H1 (cell line): ENCODE results near the gene DEGS1.

Source experiments
- CEBPB ChIP-seq: IDR thresholded peaks from 2 replicates; pipeline ENCODE4 v1.6.1; 2012; ENCODE audit warnings: low read depth, low read length
- EZH2 ChIP-seq: fragments of 200-600 bp; sonication (generic); IDR thresholded peaks from 2 replicates; pipeline ENCODE4 v1.7.1; 2012; ENCODE audit warnings: low read depth, mild to moderate bottlenecking, moderate library complexity, low read length, inconsistent platforms; ENCODE audit not compliant: severe bottlenecking
- JUN ChIP-seq: IDR thresholded peaks from 2 replicates; pipeline ENCODE4 v1.6.1; 2011; ENCODE audit warnings: low read depth, mild to moderate bottlenecking, improper control_type of control experiment, low read length
- JUND ChIP-seq: IDR thresholded peaks from 2 replicates; pipeline ENCODE4 v1.6.1; 2011; ENCODE audit warnings: mild to moderate bottlenecking, improper control_type of control experiment, low read length
- MAFK ChIP-seq: IDR thresholded peaks from 2 replicates; pipeline ENCODE4 v1.6.1; 2012; ENCODE audit warnings: low read depth, mild to moderate bottlenecking, improper control_type of control experiment, low read length
- POLR2A ChIP-seq, 2 experiments: IDR thresholded peaks; 1 replicate in 1 of 2; 2 replicates in 1 of 2; pipeline ENCODE4 v1.6.1; 2011; ENCODE audit warnings: low read depth in 2 of 2, low read length in 2 of 2, mild to moderate bottlenecking in 2 of 2; ENCODE audit errors: control extremely low read depth in 1 of 2
- RAD21 ChIP-seq, 2 experiments: IDR thresholded peaks in 1 of 2; conservative IDR thresholded peaks in 1 of 2; 2 replicates each; pipeline ENCODE4 v1.6.1; 2011; ENCODE audit warnings: low read depth in 2 of 2, low read length in 2 of 2, improper control_type of control experiment in 1 of 2, inconsistent platforms in 1 of 2, mild to moderate bottlenecking in 1 of 2, moderate library complexity in 1 of 2
- SRF ChIP-seq: IDR thresholded peaks from 2 replicates; pipeline ENCODE4 v1.6.1; 2011; ENCODE audit warnings: mild to moderate bottlenecking, low read depth, low read length, moderate library complexity
- TF ChIP-seq, protein P1 (sequence below), 3 experiments: IDR thresholded peaks; 1 replicate in 2 of 3; 2 replicates in 1 of 3; pipeline versions ENCODE4 v1.5.1 to v1.6.1; 2011; ENCODE audit warnings: low read length in 3 of 3, mild to moderate bottlenecking in 3 of 3, inconsistent platforms in 2 of 3, low read depth in 1 of 3, moderate library complexity in 1 of 3; ENCODE audit not compliant: insufficient read depth in 1 of 3; ENCODE audit errors: control extremely low read depth in 1 of 3
- TF ChIP-seq, protein P2 (sequence below): fragments of 300-600 bp; sonication (generic); IDR thresholded peaks from 2 replicates; pipeline ENCODE4 v1.7.1; 2012; ENCODE audit warnings: low read length, moderate library complexity, mild to moderate bottlenecking, inconsistent platforms; ENCODE audit not compliant: insufficient replicate concordance

DNA sequence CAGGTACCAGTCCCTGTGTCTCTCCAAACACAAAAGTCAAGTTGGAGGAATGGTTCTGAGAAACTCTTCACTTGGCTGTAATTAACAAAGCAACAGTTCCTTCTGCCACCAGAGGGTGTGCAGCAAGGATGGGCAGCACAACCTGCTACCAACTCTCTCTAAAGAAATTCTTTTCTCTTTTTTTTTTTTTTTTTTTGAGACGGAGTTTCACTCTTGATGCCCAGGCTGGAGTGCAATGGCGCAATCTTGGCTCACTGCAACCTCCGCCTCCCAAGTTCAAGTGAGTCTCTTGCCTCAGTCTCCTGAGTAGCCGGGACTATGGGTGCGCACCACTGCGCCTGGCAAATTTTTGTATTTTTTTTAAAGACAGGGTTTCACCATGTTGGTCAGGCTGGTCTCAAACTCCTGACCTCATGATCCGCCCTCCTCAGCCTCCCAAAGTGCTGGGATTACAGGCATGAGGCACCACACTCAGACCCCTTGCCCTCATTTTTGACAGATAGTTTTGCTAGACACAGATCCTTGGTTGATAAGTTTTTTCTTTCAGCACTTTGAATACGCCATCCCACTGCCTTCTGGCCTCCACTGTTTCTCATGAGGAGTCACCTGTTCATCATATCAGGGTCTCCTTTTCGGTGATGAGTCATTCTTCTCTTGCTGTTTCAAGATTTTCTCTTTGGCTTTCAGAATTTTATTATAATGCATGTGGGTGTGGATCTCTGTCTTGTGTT is 12.1 kb upstream of the DEGS1 start:
- TF ChIP-seq, protein P1, sequence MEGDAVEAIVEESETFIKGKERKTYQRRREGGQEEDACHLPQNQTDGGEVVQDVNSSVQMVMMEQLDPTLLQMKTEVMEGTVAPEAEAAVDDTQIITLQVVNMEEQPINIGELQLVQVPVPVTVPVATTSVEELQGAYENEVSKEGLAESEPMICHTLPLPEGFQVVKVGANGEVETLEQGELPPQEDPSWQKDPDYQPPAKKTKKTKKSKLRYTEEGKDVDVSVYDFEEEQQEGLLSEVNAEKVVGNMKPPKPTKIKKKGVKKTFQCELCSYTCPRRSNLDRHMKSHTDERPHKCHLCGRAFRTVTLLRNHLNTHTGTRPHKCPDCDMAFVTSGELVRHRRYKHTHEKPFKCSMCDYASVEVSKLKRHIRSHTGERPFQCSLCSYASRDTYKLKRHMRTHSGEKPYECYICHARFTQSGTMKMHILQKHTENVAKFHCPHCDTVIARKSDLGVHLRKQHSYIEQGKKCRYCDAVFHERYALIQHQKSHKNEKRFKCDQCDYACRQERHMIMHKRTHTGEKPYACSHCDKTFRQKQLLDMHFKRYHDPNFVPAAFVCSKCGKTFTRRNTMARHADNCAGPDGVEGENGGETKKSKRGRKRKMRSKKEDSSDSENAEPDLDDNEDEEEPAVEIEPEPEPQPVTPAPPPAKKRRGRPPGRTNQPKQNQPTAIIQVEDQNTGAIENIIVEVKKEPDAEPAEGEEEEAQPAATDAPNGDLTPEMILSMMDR (IDR thresholded peaks at IDR 0.05; ENCODE audit: control extremely low read depth in 1 of 3, insufficient read depth in 1 of 3, low read depth in 1 of 3, low read length in 3 of 3): peak; percentile 24 to 62 (median 43)
- no peak for TF ChIP-seq POLR2A (IDR thresholded peaks at IDR 0.05; ENCODE audit: control extremely low read depth in 1 of 2, low read depth in 2 of 2, low read length in 2 of 2)
- TF ChIP-seq, protein P2, sequence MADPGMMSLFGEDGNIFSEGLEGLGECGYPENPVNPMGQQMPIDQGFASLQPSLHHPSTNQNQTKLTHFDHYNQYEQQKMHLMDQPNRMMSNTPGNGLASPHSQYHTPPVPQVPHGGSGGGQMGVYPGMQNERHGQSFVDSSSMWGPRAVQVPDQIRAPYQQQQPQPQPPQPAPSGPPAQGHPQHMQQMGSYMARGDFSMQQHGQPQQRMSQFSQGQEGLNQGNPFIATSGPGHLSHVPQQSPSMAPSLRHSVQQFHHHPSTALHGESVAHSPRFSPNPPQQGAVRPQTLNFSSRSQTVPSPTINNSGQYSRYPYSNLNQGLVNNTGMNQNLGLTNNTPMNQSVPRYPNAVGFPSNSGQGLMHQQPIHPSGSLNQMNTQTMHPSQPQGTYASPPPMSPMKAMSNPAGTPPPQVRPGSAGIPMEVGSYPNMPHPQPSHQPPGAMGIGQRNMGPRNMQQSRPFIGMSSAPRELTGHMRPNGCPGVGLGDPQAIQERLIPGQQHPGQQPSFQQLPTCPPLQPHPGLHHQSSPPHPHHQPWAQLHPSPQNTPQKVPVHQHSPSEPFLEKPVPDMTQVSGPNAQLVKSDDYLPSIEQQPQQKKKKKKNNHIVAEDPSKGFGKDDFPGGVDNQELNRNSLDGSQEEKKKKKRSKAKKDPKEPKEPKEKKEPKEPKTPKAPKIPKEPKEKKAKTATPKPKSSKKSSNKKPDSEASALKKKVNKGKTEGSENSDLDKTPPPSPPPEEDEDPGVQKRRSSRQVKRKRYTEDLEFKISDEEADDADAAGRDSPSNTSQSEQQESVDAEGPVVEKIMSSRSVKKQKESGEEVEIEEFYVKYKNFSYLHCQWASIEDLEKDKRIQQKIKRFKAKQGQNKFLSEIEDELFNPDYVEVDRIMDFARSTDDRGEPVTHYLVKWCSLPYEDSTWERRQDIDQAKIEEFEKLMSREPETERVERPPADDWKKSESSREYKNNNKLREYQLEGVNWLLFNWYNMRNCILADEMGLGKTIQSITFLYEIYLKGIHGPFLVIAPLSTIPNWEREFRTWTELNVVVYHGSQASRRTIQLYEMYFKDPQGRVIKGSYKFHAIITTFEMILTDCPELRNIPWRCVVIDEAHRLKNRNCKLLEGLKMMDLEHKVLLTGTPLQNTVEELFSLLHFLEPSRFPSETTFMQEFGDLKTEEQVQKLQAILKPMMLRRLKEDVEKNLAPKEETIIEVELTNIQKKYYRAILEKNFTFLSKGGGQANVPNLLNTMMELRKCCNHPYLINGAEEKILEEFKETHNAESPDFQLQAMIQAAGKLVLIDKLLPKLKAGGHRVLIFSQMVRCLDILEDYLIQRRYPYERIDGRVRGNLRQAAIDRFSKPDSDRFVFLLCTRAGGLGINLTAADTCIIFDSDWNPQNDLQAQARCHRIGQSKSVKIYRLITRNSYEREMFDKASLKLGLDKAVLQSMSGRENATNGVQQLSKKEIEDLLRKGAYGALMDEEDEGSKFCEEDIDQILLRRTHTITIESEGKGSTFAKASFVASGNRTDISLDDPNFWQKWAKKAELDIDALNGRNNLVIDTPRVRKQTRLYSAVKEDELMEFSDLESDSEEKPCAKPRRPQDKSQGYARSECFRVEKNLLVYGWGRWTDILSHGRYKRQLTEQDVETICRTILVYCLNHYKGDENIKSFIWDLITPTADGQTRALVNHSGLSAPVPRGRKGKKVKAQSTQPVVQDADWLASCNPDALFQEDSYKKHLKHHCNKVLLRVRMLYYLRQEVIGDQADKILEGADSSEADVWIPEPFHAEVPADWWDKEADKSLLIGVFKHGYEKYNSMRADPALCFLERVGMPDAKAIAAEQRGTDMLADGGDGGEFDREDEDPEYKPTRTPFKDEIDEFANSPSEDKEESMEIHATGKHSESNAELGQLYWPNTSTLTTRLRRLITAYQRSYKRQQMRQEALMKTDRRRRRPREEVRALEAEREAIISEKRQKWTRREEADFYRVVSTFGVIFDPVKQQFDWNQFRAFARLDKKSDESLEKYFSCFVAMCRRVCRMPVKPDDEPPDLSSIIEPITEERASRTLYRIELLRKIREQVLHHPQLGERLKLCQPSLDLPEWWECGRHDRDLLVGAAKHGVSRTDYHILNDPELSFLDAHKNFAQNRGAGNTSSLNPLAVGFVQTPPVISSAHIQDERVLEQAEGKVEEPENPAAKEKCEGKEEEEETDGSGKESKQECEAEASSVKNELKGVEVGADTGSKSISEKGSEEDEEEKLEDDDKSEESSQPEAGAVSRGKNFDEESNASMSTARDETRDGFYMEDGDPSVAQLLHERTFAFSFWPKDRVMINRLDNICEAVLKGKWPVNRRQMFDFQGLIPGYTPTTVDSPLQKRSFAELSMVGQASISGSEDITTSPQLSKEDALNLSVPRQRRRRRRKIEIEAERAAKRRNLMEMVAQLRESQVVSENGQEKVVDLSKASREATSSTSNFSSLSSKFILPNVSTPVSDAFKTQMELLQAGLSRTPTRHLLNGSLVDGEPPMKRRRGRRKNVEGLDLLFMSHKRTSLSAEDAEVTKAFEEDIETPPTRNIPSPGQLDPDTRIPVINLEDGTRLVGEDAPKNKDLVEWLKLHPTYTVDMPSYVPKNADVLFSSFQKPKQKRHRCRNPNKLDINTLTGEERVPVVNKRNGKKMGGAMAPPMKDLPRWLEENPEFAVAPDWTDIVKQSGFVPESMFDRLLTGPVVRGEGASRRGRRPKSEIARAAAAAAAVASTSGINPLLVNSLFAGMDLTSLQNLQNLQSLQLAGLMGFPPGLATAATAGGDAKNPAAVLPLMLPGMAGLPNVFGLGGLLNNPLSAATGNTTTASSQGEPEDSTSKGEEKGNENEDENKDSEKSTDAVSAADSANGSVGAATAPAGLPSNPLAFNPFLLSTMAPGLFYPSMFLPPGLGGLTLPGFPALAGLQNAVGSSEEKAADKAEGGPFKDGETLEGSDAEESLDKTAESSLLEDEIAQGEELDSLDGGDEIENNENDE: no peak
- TF ChIP-seq JUND: peak; percentile 49; the same call in 1 of the 2 replicates
- TF ChIP-seq EZH2: no peak
- no peak for TF ChIP-seq JUN
- TF ChIP-seq CEBPB: no peak
- no peak for TF ChIP-seq SRF
- TF ChIP-seq RAD21 (IDR thresholded peaks at IDR 0.05 in 1 of 2, conservative IDR thresholded peaks at IDR 0.05 in 1 of 2; ENCODE audit: low read depth in 2 of 2, low read length in 2 of 2): peak; percentile 52 to 57
- no peak for TF ChIP-seq MAFK
